GM21528 (cell line): Measurements from ENCODE around the gene WRAP53.

Source experiments
- ATAC-seq: cut with Tn5 transposase; IDR thresholded peaks from one replicate; pipeline ENCODE4 v1.9.1; 2021; ENCODE audit warnings: mild to moderate bottlenecking, moderate library complexity; ENCODE audit not compliant: unreplicated experiment, low FRiP score

WRAP53 gene

GRCh38 chr17:7707446-7707845 lies 19.2 kb downstream of the WRAP53 start:
- ATAC-seq: no peak

- ATAC-seq: no peak
These were observed 19.8 kb downstream of the WRAP53 start for GRCh38 chr17:7707858-7708750.

- no peak for ATAC-seq
These were observed 20.8 kb downstream of the WRAP53 start for GRCh38 chr17:7709031-7709430.

GRCh38 chr17:7710301-7710700 lies 22.0 kb downstream of the WRAP53 start:
- no peak for ATAC-seq

- ATAC-seq: no peak
These were observed 22.9 kb downstream of the WRAP53 start for GRCh38 chr17:7711051-7711755.

GRCh38 chr17:7712111-7712771 lies 24.0 kb downstream of the WRAP53 start:
- ATAC-seq: no peak

GRCh38 chr17:7713782-7714181 lies 25.5 kb downstream of the WRAP53 start:
- ATAC-seq: no peak

GRCh38 chr17:7714721-7715594 lies 26.7 kb downstream of the WRAP53 start:
- ATAC-seq: no peak

- ATAC-seq: no peak
These were observed 27.9 kb downstream of the WRAP53 start for GRCh38 chr17:7715936-7716886.

- ATAC-seq: no peak
These were observed 28.9 kb downstream of the WRAP53 start, which contains the start of gene DNAH2 for GRCh38 chr17:7716901-7717755. Gene DNAH2, plus strand, starts transcription at chr17:7717744. Its CDS starts 1,991 bp downstream, at chr17:7719735.

GRCh38 chr17:7717756-7718350 lies 29.6 kb downstream of the WRAP53 start:
- ATAC-seq: no peak

- ATAC-seq: no peak
These were observed 31.4 kb downstream of the WRAP53 start for GRCh38 chr17:7719661-7720060.

- no peak for ATAC-seq
These were observed 31.8 kb downstream of the WRAP53 start for GRCh38 chr17:7720125-7720524.

GRCh38 chr17:7721612-7722011 lies 33.3 kb downstream of the WRAP53 start:
- no peak for ATAC-seq

GRCh38 chr17:7727886-7728285 lies 39.6 kb downstream of the WRAP53 start:
- no peak for ATAC-seq

GRCh38 chr17:7729816-7730215 lies 41.5 kb downstream of the WRAP53 start:
- ATAC-seq: no peak

- no peak for ATAC-seq
These were observed 44.8 kb downstream of the WRAP53 start for GRCh38 chr17:7732981-7733539.
